ENCODE data around the gene MFAP1.

GRCh38 chr15:43868406-43868805, 43.9 kb upstream of the MFAP1 start:
- no peak for TF ChIP-seq CTCF (IDR thresholded peaks at IDR 0.05)
- no peak for TF ChIP-seq POLR2A (IDR thresholded peaks at IDR 0.05)

Data from esophagus squamous epithelium (tissue), 4 donors.